GM12878 (cell line): ENCODE measurements around the gene TPK1.

Source experiments
- CREB1 ChIP-seq: IDR thresholded peaks from 2 replicates; pipeline ENCODE4 v1.6.1; 2012; ENCODE audit warnings: low read depth, mild to moderate bottlenecking, inconsistent platforms
- CTCF ChIP-seq, 3 experiments: IDR thresholded peaks in 2 of 3; conservative IDR thresholded peaks in 1 of 3; 2 replicates each; pipeline ENCODE4 v1.5.1; 2011; ENCODE audit warnings: low read depth in 3 of 3, low read length in 3 of 3, mild to moderate bottlenecking in 3 of 3, control low read depth in 2 of 3, moderate library complexity in 2 of 3, inconsistent platforms in 1 of 3, mixed read lengths in 1 of 3; ENCODE audit not compliant: control insufficient read depth in 2 of 3, insufficient read depth in 1 of 3; ENCODE audit errors: extremely low read depth in 1 of 3
- EP300 ChIP-seq, 2 experiments: fragments of 150-350 bp in 1 of 2; IDR thresholded peaks; 2 replicates each; pipeline ENCODE4 v1.6.1; 2011 to 2012; ENCODE audit warnings: low read depth in 2 of 2, low read length in 2 of 2, borderline replicate concordance in 1 of 2, improper control_type of control experiment in 1 of 2, inconsistent platforms in 1 of 2; ENCODE audit not compliant: control insufficient read depth in 1 of 2
- EZH2 ChIP-seq: IDR thresholded peaks from 2 replicates; pipeline ENCODE4 v1.6.1; 2012; ENCODE audit warnings: low read depth, mild to moderate bottlenecking, control low read depth, inconsistent platforms, low read length, borderline replicate concordance; ENCODE audit not compliant: control insufficient read depth
- IKZF2 ChIP-seq, 2 experiments: fragments of 450-650 bp; IDR thresholded peaks; 2 replicates each; pipeline ENCODE4 v1.6.1; 2017; ENCODE audit warnings: mild to moderate bottlenecking in 2 of 2, moderate library complexity in 2 of 2
- TCF12 ChIP-seq: IDR thresholded peaks from 2 replicates; pipeline ENCODE4 v1.6.1; 2011; ENCODE audit warnings: low read depth, mild to moderate bottlenecking, low read length

GRCh38 chr7:144796919-144797318, 38.9 kb downstream of the TPK1 start:
- TF ChIP-seq CTCF (IDR thresholded peaks at IDR 0.05 in 2 of 3, conservative IDR thresholded peaks at IDR 0.05 in 1 of 3; ENCODE audit: control insufficient read depth in 2 of 3, extremely low read depth in 1 of 3, insufficient read depth in 1 of 3, low read depth in 3 of 3, low read length in 3 of 3) (no peak), EZH2 (no peak), CREB1 (no peak), EP300 (IDR thresholded peaks at IDR 0.05; ENCODE audit: borderline replicate concordance in 1 of 2, control insufficient read depth in 1 of 2, low read depth in 2 of 2, low read length in 2 of 2) (no peak), TCF12 (no peak), IKZF2 (IDR thresholded peaks at IDR 0.05) (no peak)
